Keratinocyte (primary cell): ENCODE data around the gene RGS17.
"Not testable (repeated sequence)": the region's sequence is repeated elsewhere in the genome, so short reads cannot be mapped to it uniquely, and the experiment has no call there.

ENCODE experiments used
- EZH2 ChIP-seq: IDR thresholded peaks from one replicate; pipeline ENCODE4 v1.6.1; 2012; ENCODE audit warnings: inconsistent platforms, mild to moderate bottlenecking, low read length, moderate library complexity
- TF ChIP-seq, protein P1 (sequence below), 3 experiments: IDR thresholded peaks in 1 of 3; conservative IDR thresholded peaks in 1 of 3; optimal IDR thresholded peaks in 1 of 3; 2 replicates in 2 of 3; 3 replicates in 1 of 3; pipeline versions ENCODE3 to v1.5.1; 2011; ENCODE audit warnings: low read length in 3 of 3, mild to moderate bottlenecking in 3 of 3, moderate library complexity in 2 of 3, control low read depth in 1 of 3, inconsistent platforms in 1 of 3; ENCODE audit not compliant: insufficient read depth in 2 of 3; ENCODE audit errors: extremely low read depth in 1 of 3

GRCh38 chr6:153133667-153134066 lies 2.6 kb upstream of the RGS17 start:
- TF ChIP-seq, protein P1, sequence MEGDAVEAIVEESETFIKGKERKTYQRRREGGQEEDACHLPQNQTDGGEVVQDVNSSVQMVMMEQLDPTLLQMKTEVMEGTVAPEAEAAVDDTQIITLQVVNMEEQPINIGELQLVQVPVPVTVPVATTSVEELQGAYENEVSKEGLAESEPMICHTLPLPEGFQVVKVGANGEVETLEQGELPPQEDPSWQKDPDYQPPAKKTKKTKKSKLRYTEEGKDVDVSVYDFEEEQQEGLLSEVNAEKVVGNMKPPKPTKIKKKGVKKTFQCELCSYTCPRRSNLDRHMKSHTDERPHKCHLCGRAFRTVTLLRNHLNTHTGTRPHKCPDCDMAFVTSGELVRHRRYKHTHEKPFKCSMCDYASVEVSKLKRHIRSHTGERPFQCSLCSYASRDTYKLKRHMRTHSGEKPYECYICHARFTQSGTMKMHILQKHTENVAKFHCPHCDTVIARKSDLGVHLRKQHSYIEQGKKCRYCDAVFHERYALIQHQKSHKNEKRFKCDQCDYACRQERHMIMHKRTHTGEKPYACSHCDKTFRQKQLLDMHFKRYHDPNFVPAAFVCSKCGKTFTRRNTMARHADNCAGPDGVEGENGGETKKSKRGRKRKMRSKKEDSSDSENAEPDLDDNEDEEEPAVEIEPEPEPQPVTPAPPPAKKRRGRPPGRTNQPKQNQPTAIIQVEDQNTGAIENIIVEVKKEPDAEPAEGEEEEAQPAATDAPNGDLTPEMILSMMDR (optimal IDR thresholded peaks at IDR 0.05 in 1 of 3, IDR thresholded peaks at IDR 0.05 in 1 of 3, conservative IDR thresholded peaks at IDR 0.05 in 1 of 3; ENCODE audit: extremely low read depth in 1 of 3, insufficient read depth in 2 of 3, low read length in 3 of 3) = not testable (repeated sequence)
- not testable (repeated sequence) for TF ChIP-seq EZH2
